ENCODE results near the gene INF2. TPM values are rescaled to one million over a fixed set of nuclear protein-coding genes. Genes with fewer than 3 reads are reported as not detected.
"Not testable (repeated sequence)": the region's sequence is repeated elsewhere in the genome, so short reads cannot be mapped to it uniquely, and the experiment has no call there.

The INF2 gene
- total and polyA plus RNA-seq, 2 experiments from 2014 or later = 36.7 to 75.5 TPM

GRCh38 chr14:104729176-104729834, 39.9 kb downstream of the INF2 start:
- H3K4me1 Mint-ChIP-seq; H3K4me3 Mint-ChIP-seq; H3F3A ChIP-seq (replicated peaks; ENCODE audit: low read depth); H3K4me3 ChIP-seq; DNase-seq (ENCODE audit: low spot score); H3K27me3 ChIP-seq (ENCODE audit: insufficient read depth); H3K36me3 Mint-ChIP-seq (ENCODE audit: low read depth); ATAC-seq; H3K9me3 Mint-ChIP-seq; H3K9me2 ChIP-seq (ENCODE audit: insufficient read depth); H4K20me1 ChIP-seq (replicated peaks; ENCODE audit: insufficient read depth); H2AFZ ChIP-seq; H3K79me2 ChIP-seq (replicated peaks; ENCODE audit: insufficient read depth); H3K4me2 ChIP-seq; H3K27ac ChIP-seq (ENCODE audit: low read depth); H3K27ac Mint-ChIP-seq; H3K36me3 ChIP-seq (ENCODE audit: insufficient read depth): not testable (repeated sequence)
- H3K27me3 Mint-ChIP-seq (ENCODE audit: insufficient read depth, low read depth, poor library complexity) = peaks cover 12% of the 10 kb centered on the region
- peaks cover 10% of the 10 kb centered on the region; the same call in 1 of the 2 replicates for H3K4me1 ChIP-seq (ENCODE audit: insufficient read depth)

DNA sequence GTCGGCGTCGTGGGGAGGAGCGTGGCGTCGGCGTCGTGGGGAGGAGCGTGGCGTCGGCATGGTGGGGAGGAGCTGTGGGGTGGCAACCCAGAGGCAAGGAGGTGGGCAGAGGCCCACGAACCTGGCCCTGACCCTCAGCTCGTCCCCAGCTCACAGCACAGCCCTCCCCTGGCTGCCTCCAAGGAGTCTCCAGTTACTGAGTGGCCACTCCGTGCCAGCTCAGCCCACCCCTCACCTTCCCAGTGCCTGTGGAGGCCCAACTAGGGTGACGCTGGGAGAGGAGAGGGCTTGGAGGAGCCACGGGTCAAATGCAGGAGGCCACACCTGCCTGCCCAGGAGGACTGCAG, 40.4 kb downstream of the INF2 start:
- H3K27me3 Mint-ChIP-seq (ENCODE audit: insufficient read depth, low read depth, poor library complexity) = peaks cover 12% of the 10 kb centered on the region
- Histone ChIP-seq H3K27ac (ENCODE audit: low read depth) (no peak overlapping the region), H3F3A (replicated peaks; ENCODE audit: low read depth) (no peaks in the 10 kb centered on the region; the same call in 1 of the 2 replicates), H3K4me3 (no peak overlapping the region), H3K9me2 (ENCODE audit: insufficient read depth) (no peaks in the 10 kb centered on the region), H3K4me1 (ENCODE audit: insufficient read depth) (peaks cover 6% of the 10 kb centered on the region; the same call in 1 of the 2 replicates), H3K79me2 (replicated peaks; ENCODE audit: insufficient read depth) (no peaks in the 10 kb centered on the region), H2AFZ (no peak overlapping the region), H4K20me1 (replicated peaks; ENCODE audit: insufficient read depth) (no peaks in the 10 kb centered on the region), H3K27me3 (ENCODE audit: insufficient read depth) (no peaks in the 10 kb centered on the region), H3K4me2 (no peak overlapping the region), H3K36me3 (ENCODE audit: insufficient read depth) (no peaks in the 10 kb centered on the region)
- no peak overlapping the region for H3K4me3 Mint-ChIP-seq
- H3K27ac Mint-ChIP-seq = no peak overlapping the region
- TF ChIP-seq EZH2 (IDR thresholded peaks at IDR 0.05; ENCODE audit: low read depth, unreplicated experiment) (no peak), ETS1 (IDR thresholded peaks at IDR 0.05) (no peak), JUNB (IDR thresholded peaks at IDR 0.05; ENCODE audit: unreplicated experiment) (no peak), NANOG (IDR thresholded peaks at IDR 0.05; ENCODE audit: borderline replicate concordance) (no peak), ZNF331 (CRISPR knock-in tag; IDR thresholded peaks at IDR 0.05; ENCODE audit: low read depth) (no peak), REST (IDR thresholded peaks at IDR 0.05; ENCODE audit: unreplicated experiment) (no peak), POLR2AphosphoS5 (IDR thresholded peaks at IDR 0.05; ENCODE audit: low read depth) (no peak), EZH2phosphoT487 (IDR thresholded peaks at IDR 0.05; ENCODE audit: unreplicated experiment) (no peak)
- ATAC-seq (no peak), DNase-seq (ENCODE audit: low spot score) (no peak)
- H3K9me3 Mint-ChIP-seq = peaks cover 4% of the 10 kb centered on the region; the same call in 2 of the 3 replicates
- no peaks in the 10 kb centered on the region; the same call in 2 of the 3 replicates for H3K36me3 Mint-ChIP-seq (ENCODE audit: low read depth)
- H3K4me1 Mint-ChIP-seq = peaks cover 5% of the 10 kb centered on the region; the same call in 1 of the 3 replicates
